GM12878 (cell line): ENCODE results near the gene CCIN. TPM values are rescaled to one million over a fixed set of nuclear protein-coding genes. Genes with fewer than 3 reads are reported as not detected.

Experiments used
- ATAC-seq: fragments of 200-7000 bp; cut with Tn5 transposase; 3 replicates; pipeline ENCODE4 v1.9.1; 2020; ENCODE audit warnings: mild to moderate bottlenecking, moderate library complexity
- BruUV-seq: library from RNA; stranded (reverse); fragments of 400-500 nt; replicated peaks from 2 replicates; lab custom pipeline; 2021; lab: Mats Ljungman, UMichigan
- CTCF ChIA-PET: fragments of 300-600 bp; sonication (Branson Sonifier 250); formaldehyde crosslinking; extraction: SDS; loops from one replicate; lab custom pipeline; 2021; ENCODE audit warnings: inconsistent platforms; lab: Yijun Ruan, JAX
- POLR2A ChIA-PET: fragments of 350-600 bp; formaldehyde crosslinking; extraction: SDS; loops from one replicate; lab custom pipeline; 2021; ENCODE audit warnings: inconsistent platforms; lab: Charles Lee
- RAD21 ChIA-PET: fragments of 300-600 bp; sonication (Branson Sonifier 250); formaldehyde crosslinking; loops from one replicate; lab custom pipeline; 2023; ENCODE audit warnings: antibody characterized with exemption; ENCODE audit not compliant: unreplicated experiment; lab: Charles Lee
- SMC1A ChIA-PET: fragments of 300-600 bp; sonication (Branson Sonifier 250); formaldehyde crosslinking; loops from one replicate; lab custom pipeline; 2023; ENCODE audit not compliant: unreplicated experiment, uncharacterized antibody; lab: Charles Lee
- DNase-seq: peaks from one replicate; pipeline ENCODE4 v3.0.0-alpha.2; 2011; ENCODE audit warnings: low read depth, low spot score
- FAIRE-seq: peaks from 3 replicates; lab custom pipeline; 2011; peaks lifted over from hg19 to GRCh38; lab: Jason Lieb, UNC
- H2AFZ ChIP-seq: 2 replicates; pipeline ENCODE4 v1.6.0; 2011; ENCODE audit warnings: low read depth, low read length, control low read depth; ENCODE audit not compliant: control insufficient read depth
- H3K27ac ChIP-seq: 2 replicates; pipeline ENCODE4 v1.5.1; 2011; ENCODE audit warnings: control low read depth; ENCODE audit not compliant: control insufficient read depth, insufficient read depth
- H3K27me3 ChIP-seq, 2 experiments: replicated peaks in 1 of 2; 2 replicates each; pipeline versions ENCODE4 v1.6.0 to v1.6.1; 2011; ENCODE audit warnings: low read length in 1 of 2; ENCODE audit not compliant: control insufficient read depth in 2 of 2, insufficient read depth in 2 of 2
- H3K36me3 ChIP-seq, 2 experiments: 2 replicates each; pipeline ENCODE4 v1.5.1; 2011; ENCODE audit warnings: low read length in 1 of 2; ENCODE audit not compliant: control insufficient read depth in 2 of 2, insufficient read depth in 2 of 2
- H3K4me1 ChIP-seq: 2 replicates; pipeline ENCODE4 v1.6.1; 2011; ENCODE audit warnings: mild to moderate bottlenecking, low read length, moderate library complexity, mixed read lengths; ENCODE audit not compliant: control insufficient read depth, insufficient read depth
- H3K4me2 ChIP-seq: 2 replicates; pipeline ENCODE4 v1.6.0; 2011; ENCODE audit warnings: control low read depth; ENCODE audit not compliant: control insufficient read depth, insufficient read depth
- H3K4me3 ChIP-seq: fragments of 200-600 bp; sonication (generic); 2 replicates; pipeline ENCODE4 v1.5.1; 2016
- H3K79me2 ChIP-seq: 2 replicates; pipeline ENCODE4 v1.6.0; 2011; ENCODE audit warnings: low read length; ENCODE audit not compliant: control insufficient read depth, insufficient read depth
- H3K9ac ChIP-seq: 2 replicates; pipeline ENCODE4 v1.8.0; 2011; ENCODE audit warnings: low read length, control low read depth, mixed read lengths; ENCODE audit not compliant: control insufficient read depth, insufficient read depth
- H3K9me3 ChIP-seq: replicated peaks from 3 replicates; pipeline ENCODE4 v1.5.1; 2011; ENCODE audit warnings: mild to moderate bottlenecking, low read length; ENCODE audit not compliant: control insufficient read depth, insufficient read depth
- H4K20me1 ChIP-seq: 2 replicates; pipeline ENCODE4 v1.6.0; 2011; ENCODE audit not compliant: control insufficient read depth, insufficient read depth
- CHD4 ChIP-seq: fragments of 200-600 bp; sonication (generic); IDR thresholded peaks from 2 replicates; pipeline ENCODE4 v1.6.1; 2016; ENCODE audit warnings: mild to moderate bottlenecking
- GABPA ChIP-seq: IDR thresholded peaks from 2 replicates; pipeline ENCODE4 v1.6.1; 2014; ENCODE audit warnings: antibody characterized with exemption, low read depth, mild to moderate bottlenecking, inconsistent platforms
- IRF4 ChIP-seq: IDR thresholded peaks from 2 replicates; pipeline ENCODE4 v1.6.1; 2011; ENCODE audit warnings: low read depth, low read length
- MEF2B ChIP-seq: fragments of 450-650 bp; IDR thresholded peaks from 2 replicates; pipeline ENCODE4 v1.6.1; 2018; ENCODE audit warnings: mild to moderate bottlenecking, moderate library complexity; ENCODE audit not compliant: partially characterized antibody, poor library complexity, severe bottlenecking
- MYC ChIP-seq: IDR thresholded peaks from 2 replicates; pipeline ENCODE4 v1.6.1; 2011; ENCODE audit warnings: mild to moderate bottlenecking, low read length, moderate library complexity, inconsistent platforms; ENCODE audit not compliant: insufficient read depth, insufficient replicate concordance, insufficient read length, severe bottlenecking
- PAX8 ChIP-seq: fragments of 450-650 bp; IDR thresholded peaks from 2 replicates; pipeline ENCODE4 v1.6.1; 2017; ENCODE audit warnings: mild to moderate bottlenecking, moderate library complexity
- POLR2AphosphoS2 ChIP-seq: IDR thresholded peaks from 2 replicates; pipeline ENCODE4 v1.6.1; 2011; ENCODE audit warnings: low read depth, mild to moderate bottlenecking, low read length, improper control_type of control experiment, moderate library complexity
- RBBP5 ChIP-seq: fragments of 200-600 bp; sonication (generic); conservative IDR thresholded peaks from 2 replicates; pipeline ENCODE4 v1.6.1; 2016
- RFX5 ChIP-seq: IDR thresholded peaks from 2 replicates; pipeline ENCODE4 v1.6.1; 2011; ENCODE audit warnings: low read depth, low read length, improper control_type of control experiment
- SMAD5 ChIP-seq: IDR thresholded peaks from 2 replicates; pipeline ENCODE4 v1.6.1; 2016; ENCODE audit warnings: antibody characterized with exemption, low read depth
- SP1 ChIP-seq: IDR thresholded peaks from one replicate; pipeline ENCODE4 v1.6.1; 2011; ENCODE audit warnings: low read depth, low read length
- SREBF2 ChIP-seq: IDR thresholded peaks from 2 replicates; pipeline ENCODE4 v1.6.1; 2012; ENCODE audit warnings: mild to moderate bottlenecking, low read length
- SRF ChIP-seq, 2 experiments: IDR thresholded peaks; 2 replicates each; pipeline ENCODE4 v1.6.1; 2011; ENCODE audit warnings: low read depth in 2 of 2, low read length in 2 of 2, mild to moderate bottlenecking in 1 of 2, moderate library complexity in 1 of 2
- SUPT20H ChIP-seq: IDR thresholded peaks from 2 replicates; pipeline ENCODE4 v1.6.1; 2011; ENCODE audit warnings: low read depth, mild to moderate bottlenecking, low read length, moderate library complexity, borderline replicate concordance; ENCODE audit not compliant: control insufficient read depth
- TARDBP ChIP-seq: IDR thresholded peaks from 2 replicates; pipeline ENCODE4 v1.6.1; 2016; ENCODE audit warnings: borderline replicate concordance
- YBX1 ChIP-seq: fragments of 450-650 bp; IDR thresholded peaks from 2 replicates; pipeline ENCODE4 v1.6.1; 2016; ENCODE audit warnings: antibody characterized with exemption
- YY1 ChIP-seq: IDR thresholded peaks from 2 replicates; pipeline ENCODE4 v1.6.1; 2011; ENCODE audit warnings: low read depth, mild to moderate bottlenecking, low read length
- WGBS: methylation state at CpG from one replicate; pipeline ENCODE4 v1.1.6; 2016; ENCODE audit warnings: low lambda C conversion rate; ENCODE audit not compliant: insufficient replicate concordance, insufficient coverage; ENCODE audit errors: missing lambda C conversion rate; 5-methylcytosine and 5-hydroxymethylcytosine counted together
- in situ Hi-C: fragments of 300-500 bp; cut with MboI; formaldehyde crosslinking; loops from 9 replicates; pipeline ENCODE4 v1.14.3; 2018; ENCODE audit warnings: mixed read lengths
- intact Hi-C: fragments of 100-400 bp; cut with micrococcal nuclease; formaldehyde crosslinking; loops from one replicate; pipeline ENCODE4 v1.14.2; 2022; ENCODE audit not compliant: unreplicated experiment
- polyA plus RNA-seq, 11 experiments: library from polyadenylated mRNA; depleted of rRNA in 4 of 11; unstranded in 6 of 11; stranded (reverse) in 5 of 11; fragments of >200 nt; fragmentation: Nextera tagmentation in 4 of 11; fragmentation: Illumina TruSeq in 1 of 11; extraction: Ambion mirVana in 4 of 11; extraction: Trizol in 1 of 11; gene quantifications; 1 replicate in 1 of 11; 2 replicates in 10 of 11; pipeline versions ENCODE4 v1.2.1 to v1.2.3, GENCODE V29; 2011 to 2016; ENCODE audit warnings: inconsistent platforms in 2 of 11, missing spikeins in 2 of 11, low read depth in 1 of 11
- total RNA-seq, 4 experiments: library from RNA; depleted of rRNA in 3 of 4; stranded (reverse); fragments of >200 nt in 3 of 4; fragmentation: Illumina TruSeq in 1 of 4; extraction: Trizol in 1 of 4; gene quantifications; 2 replicates each; pipeline versions ENCODE4 v1.2.1 to v1.2.3, GENCODE V29; 2013 to 2021
- TF ChIP-seq, protein P1 (sequence below): IDR thresholded peaks from 2 replicates; pipeline ENCODE4 v1.6.1; 2012; ENCODE audit warnings: mild to moderate bottlenecking, low read depth, low read length
- TF ChIP-seq, protein P2 (sequence below): IDR thresholded peaks from 2 replicates; pipeline ENCODE4 v1.6.1; 2011; ENCODE audit warnings: low read depth, mild to moderate bottlenecking, low read length, moderate library complexity, borderline replicate concordance; ENCODE audit errors: extremely low read depth
- TF ChIP-seq, protein P3 (sequence below): fragments of 450-650 bp; IDR thresholded peaks from 2 replicates; pipeline ENCODE4 v1.6.1; 2017; ENCODE audit warnings: mild to moderate bottlenecking, low read depth, inconsistent platforms; ENCODE audit not compliant: poor library complexity, severe bottlenecking

Gene CCIN
- total and polyA plus RNA-seq, 10 of the 15 experiments (the other 5 are each of a cell fraction or from before 2014, with no cell fraction given): not detected

DNA sequence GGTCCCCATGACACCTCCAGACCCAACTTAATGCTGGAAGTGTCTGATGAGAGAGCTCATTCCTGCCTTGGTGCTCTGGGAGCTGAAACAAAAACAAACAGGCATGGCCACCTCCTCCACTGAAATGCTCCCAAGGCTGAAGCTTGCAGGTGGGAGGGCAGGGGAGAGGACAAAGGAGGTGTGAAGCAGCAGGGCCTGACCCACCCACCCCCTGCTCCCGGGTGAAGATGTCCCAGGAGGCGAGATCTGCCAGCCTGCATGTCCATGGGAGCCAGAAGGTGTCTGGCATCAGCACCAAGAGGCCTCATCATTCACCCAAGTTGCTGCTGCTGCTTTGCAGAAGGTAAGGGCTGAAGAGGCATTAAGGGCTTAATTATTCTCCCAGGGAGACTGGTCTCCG lies 4.2 kb upstream of the CCIN start:
- ChIA-PET RAD21 (interaction anchor here (7.2 kb wide), 1 partner anchor 63 kb away, joined by 105 read pairs; no protein-coding TSS in a partner anchor), SMC1A (interaction anchor here (1.1 to 9.1 kb wide), 2 partner anchors 15 to 62 kb away, joined by 4 to 134 read pairs; no protein-coding TSS in a partner anchor), CTCF (interaction anchor here (0.6 to 7.8 kb wide), 11 partner anchors 9 to 68 kb away, joined by 3 to 258 read pairs (median 6); no protein-coding TSS in a partner anchor), POLR2A (no interaction called here)
- H4K20me1 ChIP-seq: no peaks in the 10 kb centered on the region
- H3K4me1 ChIP-seq: peaks cover 3% of the 10 kb centered on the region; the same call in 1 of the 2 replicates
- no peak overlapping the region for H3K4me3 ChIP-seq
- FAIRE-seq (no peak), DNase-seq (no peak), ATAC-seq (no peak)
- intact Hi-C loops: loop anchor here (10.0 kb wide), 1 partner anchor 130 kb away; the partner anchor contains the start of gene RECK
- H3K27ac ChIP-seq: no peak overlapping the region
- TF ChIP-seq, protein P1, sequence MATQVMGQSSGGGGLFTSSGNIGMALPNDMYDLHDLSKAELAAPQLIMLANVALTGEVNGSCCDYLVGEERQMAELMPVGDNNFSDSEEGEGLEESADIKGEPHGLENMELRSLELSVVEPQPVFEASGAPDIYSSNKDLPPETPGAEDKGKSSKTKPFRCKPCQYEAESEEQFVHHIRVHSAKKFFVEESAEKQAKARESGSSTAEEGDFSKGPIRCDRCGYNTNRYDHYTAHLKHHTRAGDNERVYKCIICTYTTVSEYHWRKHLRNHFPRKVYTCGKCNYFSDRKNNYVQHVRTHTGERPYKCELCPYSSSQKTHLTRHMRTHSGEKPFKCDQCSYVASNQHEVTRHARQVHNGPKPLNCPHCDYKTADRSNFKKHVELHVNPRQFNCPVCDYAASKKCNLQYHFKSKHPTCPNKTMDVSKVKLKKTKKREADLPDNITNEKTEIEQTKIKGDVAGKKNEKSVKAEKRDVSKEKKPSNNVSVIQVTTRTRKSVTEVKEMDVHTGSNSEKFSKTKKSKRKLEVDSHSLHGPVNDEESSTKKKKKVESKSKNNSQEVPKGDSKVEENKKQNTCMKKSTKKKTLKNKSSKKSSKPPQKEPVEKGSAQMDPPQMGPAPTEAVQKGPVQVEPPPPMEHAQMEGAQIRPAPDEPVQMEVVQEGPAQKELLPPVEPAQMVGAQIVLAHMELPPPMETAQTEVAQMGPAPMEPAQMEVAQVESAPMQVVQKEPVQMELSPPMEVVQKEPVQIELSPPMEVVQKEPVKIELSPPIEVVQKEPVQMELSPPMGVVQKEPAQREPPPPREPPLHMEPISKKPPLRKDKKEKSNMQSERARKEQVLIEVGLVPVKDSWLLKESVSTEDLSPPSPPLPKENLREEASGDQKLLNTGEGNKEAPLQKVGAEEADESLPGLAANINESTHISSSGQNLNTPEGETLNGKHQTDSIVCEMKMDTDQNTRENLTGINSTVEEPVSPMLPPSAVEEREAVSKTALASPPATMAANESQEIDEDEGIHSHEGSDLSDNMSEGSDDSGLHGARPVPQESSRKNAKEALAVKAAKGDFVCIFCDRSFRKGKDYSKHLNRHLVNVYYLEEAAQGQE: no peak
- TF ChIP-seq SRF (IDR thresholded peaks at IDR 0.05; ENCODE audit: low read depth in 2 of 2, low read length in 2 of 2) (no peak), GABPA (no peak), PAX8 (no peak), RFX5 (no peak), SUPT20H (no peak), YY1 (no peak), SP1 (no peak), TARDBP (no peak), MYC (no peak), POLR2AphosphoS2 (no peak), SREBF2 (no peak), YBX1 (no peak), CHD4 (no peak), RBBP5 (no peak), IRF4 (no peak), MEF2B (no peak), SMAD5 (no peak)
- TF ChIP-seq, protein P2, sequence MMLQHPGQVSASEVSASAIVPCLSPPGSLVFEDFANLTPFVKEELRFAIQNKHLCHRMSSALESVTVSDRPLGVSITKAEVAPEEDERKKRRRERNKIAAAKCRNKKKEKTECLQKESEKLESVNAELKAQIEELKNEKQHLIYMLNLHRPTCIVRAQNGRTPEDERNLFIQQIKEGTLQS: no peak
- TF ChIP-seq, protein P3, sequence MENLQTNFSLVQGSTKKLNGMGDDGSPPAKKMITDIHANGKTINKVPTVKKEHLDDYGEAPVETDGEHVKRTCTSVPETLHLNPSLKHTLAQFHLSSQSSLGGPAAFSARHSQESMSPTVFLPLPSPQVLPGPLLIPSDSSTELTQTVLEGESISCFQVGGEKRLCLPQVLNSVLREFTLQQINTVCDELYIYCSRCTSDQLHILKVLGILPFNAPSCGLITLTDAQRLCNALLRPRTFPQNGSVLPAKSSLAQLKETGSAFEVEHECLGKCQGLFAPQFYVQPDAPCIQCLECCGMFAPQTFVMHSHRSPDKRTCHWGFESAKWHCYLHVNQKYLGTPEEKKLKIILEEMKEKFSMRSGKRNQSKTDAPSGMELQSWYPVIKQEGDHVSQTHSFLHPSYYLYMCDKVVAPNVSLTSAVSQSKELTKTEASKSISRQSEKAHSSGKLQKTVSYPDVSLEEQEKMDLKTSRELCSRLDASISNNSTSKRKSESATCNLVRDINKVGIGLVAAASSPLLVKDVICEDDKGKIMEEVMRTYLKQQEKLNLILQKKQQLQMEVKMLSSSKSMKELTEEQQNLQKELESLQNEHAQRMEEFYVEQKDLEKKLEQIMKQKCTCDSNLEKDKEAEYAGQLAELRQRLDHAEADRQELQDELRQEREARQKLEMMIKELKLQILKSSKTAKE: no peak
- H3K79me2 ChIP-seq: no peaks in the 10 kb centered on the region
- H3K9ac ChIP-seq: no peak overlapping the region
- no peak overlapping the region for H3K4me2 ChIP-seq
- no peaks in the 10 kb centered on the region for H3K36me3 ChIP-seq
- 31% methylated on average over 3 of the region's 3 CpGs for WGBS
- in situ Hi-C loops: loop anchor here (5.0 kb wide), 1 partner anchor 63 kb away; no protein-coding TSS in a partner anchor
- no peaks in the 10 kb centered on the region; a peak in 2 of 4 replicates for H3K27me3 ChIP-seq
- no peaks in the 10 kb centered on the region for H3K9me3 ChIP-seq
- no TSS peak for BruUV-seq
- no peak overlapping the region for H2AFZ ChIP-seq
